RWPE2 (cell line): ENCODE measurements around the gene MUC5B.

Experiments
- ATAC-seq: fragments of 200-7000 bp; cut with Tn5 transposase; 3 replicates; pipeline ENCODE4 v1.9.1; 2021; ENCODE audit warnings: low read depth
- DNase-seq: peaks from one replicate; pipeline ENCODE4 v3.0.0-alpha.2; 2020; ENCODE audit warnings: low spot score
- H3K27ac ChIP-seq: fragments of 450-650 bp; 2 replicates; pipeline ENCODE4 v1.5.1; 2017; ENCODE audit warnings: mild to moderate bottlenecking; ENCODE audit not compliant: poor library complexity, severe bottlenecking
- H3K27me3 ChIP-seq: fragments of 250-450 bp; sonication (Bioruptor Pico); 2 replicates; pipeline ENCODE4 v1.5.1; 2021; ENCODE audit warnings: mild to moderate bottlenecking, moderate library complexity; ENCODE audit not compliant: insufficient read depth, poor library complexity, severe bottlenecking
- H3K36me3 ChIP-seq: fragments of 250-450 bp; sonication (Bioruptor Pico); 2 replicates; pipeline ENCODE4 v1.5.1; 2020; ENCODE audit warnings: low read depth, mild to moderate bottlenecking, moderate library complexity
- H3K4me1 ChIP-seq: fragments of 250-450 bp; sonication (Bioruptor Pico); 2 replicates; pipeline ENCODE4 v1.5.1; 2021; ENCODE audit warnings: mild to moderate bottlenecking, moderate library complexity; ENCODE audit not compliant: insufficient read depth, poor library complexity, severe bottlenecking
- H3K4me3 ChIP-seq: fragments of 250-450 bp; sonication (Bioruptor Pico); 2 replicates; pipeline ENCODE4 v1.5.1; 2021; ENCODE audit warnings: mild to moderate bottlenecking, moderate library complexity; ENCODE audit not compliant: severe bottlenecking
- H3K9me3 ChIP-seq: fragments of 250-450 bp; sonication (Bioruptor Pico); 2 replicates; pipeline ENCODE4 v1.5.1; 2021; ENCODE audit warnings: mild to moderate bottlenecking, moderate library complexity; ENCODE audit not compliant: severe bottlenecking
- CTCF ChIP-seq: fragments of 450-650 bp; IDR thresholded peaks from one replicate; pipeline ENCODE4 v1.5.1; 2017; ENCODE audit warnings: mild to moderate bottlenecking, moderate library complexity; ENCODE audit not compliant: poor library complexity, severe bottlenecking

Gene MUC5B

GRCh38 chr11:1292644-1293618 lies 70.1 kb downstream of the MUC5B start:
- DNase-seq = no peak
- Histone ChIP-seq H3K4me3 (no peak overlapping the region), H3K27me3 (no peaks in the 10 kb centered on the region), H3K4me1 (no peaks in the 10 kb centered on the region), H3K36me3 (peaks cover 20% of the 10 kb centered on the region), H3K27ac (no peak overlapping the region), H3K9me3 (no peaks in the 10 kb centered on the region)
- no peak for ATAC-seq
- TF ChIP-seq CTCF = no peak

DNA sequence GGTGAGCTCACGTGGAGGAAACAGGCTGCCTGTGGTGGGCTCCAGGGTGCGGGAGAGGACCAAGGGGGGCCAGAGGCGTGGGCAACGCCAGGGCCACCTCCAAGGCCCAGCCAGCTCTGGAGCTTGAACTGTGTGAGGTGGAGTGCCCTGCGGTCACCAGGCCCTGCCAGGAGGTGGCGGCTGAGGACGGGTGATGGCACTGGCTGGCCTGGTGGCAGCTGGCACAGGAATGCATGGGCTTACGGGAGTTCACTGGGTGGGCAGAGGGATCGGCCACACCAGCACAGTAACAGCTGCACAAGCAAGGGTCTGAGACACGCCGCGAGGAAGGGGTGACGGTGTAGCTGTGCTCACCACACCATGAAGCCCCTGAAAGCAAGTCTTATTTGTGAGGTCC lies 70.8 kb downstream of the MUC5B start:
- H3K9me3 ChIP-seq = no peaks in the 10 kb centered on the region
- no peaks in the 10 kb centered on the region for H3K27me3 ChIP-seq
- peaks cover 17% of the 10 kb centered on the region for H3K36me3 ChIP-seq
- H3K4me3 ChIP-seq = no peak overlapping the region
- peak; percentile 28 for TF ChIP-seq CTCF
- no peak overlapping the region for H3K27ac ChIP-seq
- DNase-seq (peak; percentile 45), ATAC-seq (peak; percentile 60; the same call in 2 of the 3 replicates)
- H3K4me1 ChIP-seq = no peaks in the 10 kb centered on the region

DNA sequence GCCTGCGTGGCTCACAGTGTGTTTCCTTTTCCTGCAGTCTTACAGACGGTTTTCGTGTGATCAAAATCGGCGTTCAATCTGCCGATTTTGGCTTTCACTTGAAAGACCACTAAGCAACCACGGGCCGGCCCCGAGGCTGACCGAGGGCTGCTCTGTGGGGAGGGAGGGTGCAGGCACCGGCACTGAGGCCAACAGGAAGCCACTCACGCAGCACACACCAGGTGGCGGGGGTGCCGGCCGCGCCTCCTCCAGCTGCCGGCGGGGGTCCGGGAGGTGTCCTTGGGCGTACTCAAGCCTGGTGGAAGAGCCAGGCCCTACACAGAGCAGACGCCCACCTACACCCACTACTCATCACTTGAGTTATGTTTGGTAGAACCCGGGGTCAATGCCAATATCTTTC lies 72.2 kb downstream of the MUC5B start:
- H3K4me1 ChIP-seq = peaks cover 9% of the 10 kb centered on the region
- H3K4me3 ChIP-seq = no peak overlapping the region
- peak; percentile 38 for DNase-seq
- peaks cover 14% of the 10 kb centered on the region for H3K36me3 ChIP-seq
- no peaks in the 10 kb centered on the region for H3K27me3 ChIP-seq
- TF ChIP-seq CTCF = no peak
- H3K9me3 ChIP-seq = no peaks in the 10 kb centered on the region
- ATAC-seq = no peak
- no peak overlapping the region for H3K27ac ChIP-seq

GRCh38 chr11:1295591-1295990 lies 72.7 kb downstream of the MUC5B start:
- Histone ChIP-seq H3K36me3 (peaks cover 10% of the 10 kb centered on the region), H3K27me3 (no peaks in the 10 kb centered on the region), H3K4me3 (no peak overlapping the region), H3K27ac (no peak overlapping the region), H3K9me3 (no peaks in the 10 kb centered on the region), H3K4me1 (peaks cover 9% of the 10 kb centered on the region)
- ATAC-seq (no peak), DNase-seq (peak; percentile 58)
- TF ChIP-seq CTCF = no peak

DNA sequence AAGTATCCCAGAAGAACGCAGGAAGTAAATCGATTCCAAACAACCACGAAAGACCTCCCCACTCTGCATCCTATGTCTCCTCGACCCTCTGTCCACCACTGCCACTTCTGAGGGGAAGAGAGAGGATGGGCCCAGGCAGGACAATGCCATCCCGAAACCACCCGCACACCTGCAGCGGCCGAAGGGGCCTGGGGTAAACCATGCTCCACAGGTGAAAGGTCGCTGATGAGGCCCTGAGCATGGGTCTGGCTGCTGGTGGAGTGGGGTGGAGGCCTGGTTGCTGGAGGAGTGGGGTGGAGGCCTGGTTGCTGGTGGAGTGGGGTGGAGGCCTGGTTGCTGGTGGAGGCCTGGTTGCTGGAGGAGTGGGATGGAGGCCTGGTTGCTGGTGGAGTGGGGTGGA lies 73.4 kb downstream of the MUC5B start:
- DNase-seq (peak; percentile 48), ATAC-seq (no peak)
- peaks cover 10% of the 10 kb centered on the region for H3K36me3 ChIP-seq
- H3K4me3 ChIP-seq = no peak overlapping the region
- no peaks in the 10 kb centered on the region for H3K9me3 ChIP-seq
- H3K27ac ChIP-seq = no peak overlapping the region
- H3K27me3 ChIP-seq = no peaks in the 10 kb centered on the region
- peaks cover 9% of the 10 kb centered on the region for H3K4me1 ChIP-seq
- TF ChIP-seq CTCF = no peak
